Suppressor macrophage (primary cell): ENCODE measurements around the gene RAB11FIP2.

Experiments
- DNase-seq, 4 experiments: peaks; one replicate each; pipeline ENCODE4 v3.0.0-alpha.2; 2020 to 2022

The RAB11FIP2 gene

GRCh38 chr10:117980755-117981702 is 65.7 kb downstream of the RAB11FIP2 start:
- no peak for DNase-seq

- DNase-seq: no peak
Measured at GRCh38 chr10:117980216-117980615, 66.5 kb downstream of the RAB11FIP2 start.

GRCh38 chr10:117972168-117972837 is 74.4 kb downstream of the RAB11FIP2 start:
- no peak for DNase-seq

- DNase-seq: no peak
Measured at GRCh38 chr10:117970962-117971361, 75.8 kb downstream of the RAB11FIP2 start.

GRCh38 chr10:117969592-117969991 is 77.1 kb downstream of the RAB11FIP2 start:
- DNase-seq: no peak

- no peak for DNase-seq
Measured at GRCh38 chr10:117968354-117969182, 78.2 kb downstream of the RAB11FIP2 start.

GRCh38 chr10:117967149-117967650 is 79.5 kb downstream of the RAB11FIP2 start:
- DNase-seq: no peak

- DNase-seq: no peak
Measured at GRCh38 chr10:117965984-117966383, 80.8 kb downstream of the RAB11FIP2 start.

- no peak for DNase-seq
Measured at GRCh38 chr10:117964536-117964935, 82.2 kb downstream of the RAB11FIP2 start.

- no peak for DNase-seq
Measured at GRCh38 chr10:117960345-117960935, 86.3 kb downstream of the RAB11FIP2 start.

GRCh38 chr10:117956972-117957371 is 89.8 kb downstream of the RAB11FIP2 start:
- no peak for DNase-seq

- no peak for DNase-seq
Measured at GRCh38 chr10:117955176-117955575, 91.6 kb downstream of the RAB11FIP2 start.
